Fibroblast of peridontal ligament (primary cell): ENCODE measurements around the gene LRRC1.

Experiments
- DNase-seq: peaks from one replicate; pipeline ENCODE4 v3.0.0-alpha.2; 2010; ENCODE audit errors: extremely low read depth

Gene LRRC1

DNA sequence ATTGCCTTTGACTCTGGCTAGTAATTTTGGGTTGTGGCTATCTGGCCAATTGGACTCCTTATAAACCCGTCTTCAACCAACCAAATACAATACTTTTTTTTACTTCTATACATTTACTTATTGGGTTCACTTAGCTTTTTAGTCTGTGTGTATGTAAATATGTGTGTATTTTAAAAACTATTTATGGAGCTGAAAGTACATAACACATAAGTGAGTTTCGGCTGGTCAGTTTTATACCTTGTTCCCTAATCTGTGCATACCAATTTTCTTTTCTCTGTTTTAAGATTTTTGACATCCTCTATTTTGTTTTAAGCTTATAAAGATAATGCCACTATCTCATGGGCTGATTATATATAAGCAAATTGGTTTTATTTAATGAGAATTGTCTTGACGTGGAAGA is 129.5 kb downstream of the LRRC1 start:
- DNase-seq: no peak

DNA sequence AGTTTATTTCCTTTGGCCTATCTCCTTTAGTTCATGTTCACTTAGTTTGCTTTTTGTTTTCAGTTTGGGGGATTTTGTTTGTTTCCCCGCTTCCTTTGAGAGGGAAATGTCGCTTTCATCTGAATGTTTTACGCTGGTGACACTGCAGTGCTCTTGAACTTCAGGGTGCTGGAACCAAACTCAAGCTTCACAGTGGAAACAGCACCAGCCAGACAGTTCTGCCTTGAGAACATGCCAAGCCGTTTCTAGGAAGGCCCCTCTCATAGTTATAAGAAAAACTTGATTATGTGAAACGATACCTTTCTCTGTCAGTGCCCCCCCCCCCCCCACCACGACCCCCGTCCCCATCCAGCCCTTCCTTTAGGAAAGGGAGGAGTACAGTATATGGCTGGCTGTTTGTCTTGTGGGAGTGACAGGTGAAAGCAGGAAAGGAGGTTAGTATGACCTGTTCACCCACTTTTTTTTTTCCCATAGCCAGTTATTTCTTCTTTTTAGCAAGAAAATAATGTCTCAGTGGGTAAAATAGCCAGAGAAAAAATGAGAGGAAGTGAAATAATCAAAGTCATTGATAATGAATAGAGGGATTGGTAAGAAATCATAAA is 130.1 kb downstream of the LRRC1 start:
- DNase-seq: no peak

DNA sequence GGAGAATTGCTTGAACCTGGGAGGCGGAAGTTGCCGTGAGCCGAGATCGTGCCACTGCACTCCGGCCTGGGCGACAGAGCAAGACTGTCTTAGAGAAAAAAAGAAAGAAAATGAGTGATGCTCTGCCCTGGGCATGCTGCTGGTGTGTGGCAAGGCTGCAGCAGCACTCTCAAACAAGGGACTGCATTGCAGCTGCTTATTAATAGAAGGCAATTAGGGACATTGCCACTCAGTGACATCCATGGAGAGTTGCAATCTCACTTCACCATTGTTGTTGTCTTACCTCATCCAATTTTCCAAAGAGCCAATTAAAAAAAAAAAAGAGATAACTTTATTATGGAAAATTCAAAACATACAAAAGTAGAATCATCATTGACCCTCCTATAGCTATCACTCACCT is 131.1 kb downstream of the LRRC1 start:
- DNase-seq: no peak

DNA sequence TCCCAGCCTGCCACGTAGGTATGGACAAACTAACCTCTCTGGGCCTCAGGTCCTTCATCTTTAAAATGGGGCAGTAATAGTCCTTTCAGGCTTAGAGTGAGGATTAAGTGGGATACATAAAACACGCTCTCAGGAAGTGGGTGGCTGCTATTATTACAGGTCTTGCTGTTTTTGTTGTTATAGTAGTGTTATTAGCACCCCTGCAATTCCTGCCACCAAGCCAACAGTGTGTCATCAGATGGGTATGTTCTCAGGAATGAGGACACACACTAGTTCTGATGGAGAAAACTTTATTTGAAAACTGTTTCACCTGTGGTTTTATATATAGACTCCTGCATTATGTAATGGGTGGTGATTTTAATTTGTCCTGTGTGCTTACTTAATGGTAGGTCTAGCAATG is 131.7 kb downstream of the LRRC1 start:
- DNase-seq: no peak

DNA sequence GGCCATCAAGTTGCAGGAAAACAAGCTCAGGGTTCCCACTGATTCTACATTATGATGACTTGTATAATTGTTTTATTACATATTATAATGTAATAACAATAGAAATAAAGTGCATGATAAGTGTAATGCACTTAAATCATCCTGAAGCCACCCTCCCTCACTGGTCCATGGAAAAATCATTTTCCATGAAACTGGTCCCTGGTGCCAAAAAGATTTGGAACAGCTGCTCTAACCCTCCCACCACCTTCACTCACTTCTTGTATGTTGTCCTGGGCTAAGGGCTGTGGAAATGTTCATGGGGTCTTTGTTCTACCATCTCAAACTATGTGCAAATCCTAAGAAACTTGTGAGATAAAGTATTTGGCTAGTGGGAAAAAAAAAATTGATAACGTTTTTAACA is 133.8 kb downstream of the LRRC1 start:
- DNase-seq: no peak

DNA sequence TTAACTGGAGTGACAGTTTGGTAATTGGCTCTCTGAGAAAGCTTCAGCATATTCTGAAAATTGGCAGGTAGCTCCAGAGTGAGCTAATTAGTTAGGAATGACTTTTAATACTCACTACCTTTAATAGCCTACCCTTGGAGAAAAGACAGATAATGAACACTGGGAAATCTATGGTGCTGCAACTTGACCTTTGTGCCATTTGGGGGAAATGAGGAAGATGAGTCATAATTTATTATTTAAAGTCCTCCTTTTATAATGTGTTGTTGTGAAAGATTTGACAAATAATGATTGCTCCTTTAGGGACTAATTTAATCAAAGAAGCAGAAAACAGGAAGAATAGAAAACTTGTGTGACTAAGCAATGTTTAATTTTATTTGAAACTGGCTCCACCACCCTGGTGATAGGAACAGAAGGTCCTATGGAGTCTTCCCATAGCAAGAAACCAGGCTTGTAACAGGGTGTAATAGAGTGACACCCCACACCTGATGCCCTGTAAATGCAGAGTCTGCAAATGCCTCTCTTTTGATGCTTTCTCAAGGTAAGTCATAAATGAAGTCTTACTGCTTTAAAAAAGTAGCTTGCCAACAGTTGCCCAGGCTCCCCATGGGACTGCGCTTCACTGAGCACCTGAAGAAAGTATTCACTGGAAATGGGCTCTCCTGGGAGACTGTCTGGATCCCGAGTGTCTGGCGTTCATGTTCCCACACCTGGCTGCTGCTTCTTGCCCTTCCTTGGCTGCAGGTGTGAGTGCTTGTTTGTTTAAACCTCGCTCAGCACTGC is 134.4 kb downstream of the LRRC1 start:
- DNase-seq: no peak

DNA sequence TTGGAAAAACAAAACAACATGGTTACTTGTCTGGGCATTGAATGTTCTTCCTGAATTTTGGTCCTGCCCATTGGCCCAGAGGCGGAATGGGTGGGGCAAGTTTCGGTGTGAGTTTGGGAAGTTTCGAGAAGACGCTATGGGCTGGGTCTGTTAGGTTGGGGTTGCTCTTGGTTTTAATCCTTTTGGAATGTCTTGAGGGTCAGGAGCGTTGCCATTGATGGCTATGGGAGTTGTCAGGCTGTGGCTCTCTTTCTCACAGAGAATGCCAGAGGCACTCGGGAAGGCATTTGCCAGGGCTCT is 135.0 kb downstream of the LRRC1 start:
- DNase-seq: no peak

DNA sequence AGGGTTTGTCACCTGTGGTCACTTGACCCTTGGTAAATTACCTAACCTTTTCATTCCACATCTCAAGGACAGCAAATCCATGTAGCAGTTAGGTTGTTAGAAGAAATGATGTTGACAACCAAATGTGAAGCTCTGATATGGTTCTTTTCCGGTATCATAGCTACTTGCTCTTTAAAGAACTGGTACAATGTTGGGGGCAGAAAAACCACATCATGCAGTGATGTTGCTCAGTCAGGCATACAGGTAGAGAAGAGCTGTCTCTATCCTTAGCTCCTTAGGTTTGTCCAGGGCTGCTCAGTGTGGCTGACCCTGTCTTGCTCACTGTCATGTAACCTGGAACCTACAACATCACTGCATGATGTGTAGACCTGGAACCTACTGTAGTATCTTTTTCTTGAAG is 135.5 kb downstream of the LRRC1 start:
- DNase-seq: no peak

DNA sequence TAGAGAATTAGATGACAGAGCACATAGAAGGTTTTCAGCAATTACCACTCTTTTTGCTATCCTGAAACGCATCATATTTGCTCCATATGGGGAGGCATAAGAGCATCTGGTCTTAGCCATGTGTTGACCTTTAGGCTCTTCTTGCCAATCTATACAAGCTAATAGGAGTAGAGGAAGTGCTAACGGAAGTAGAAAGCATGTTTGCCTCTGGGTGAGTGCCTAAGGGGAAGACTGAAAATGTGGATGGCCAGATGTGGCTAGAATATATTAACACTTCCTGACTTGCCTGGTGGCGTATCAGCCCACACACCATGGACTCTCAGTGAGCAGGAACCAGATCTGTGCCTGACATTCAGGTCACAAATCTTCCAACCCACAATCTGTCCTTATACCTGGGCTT is 136.3 kb downstream of the LRRC1 start:
- DNase-seq: no peak

DNA sequence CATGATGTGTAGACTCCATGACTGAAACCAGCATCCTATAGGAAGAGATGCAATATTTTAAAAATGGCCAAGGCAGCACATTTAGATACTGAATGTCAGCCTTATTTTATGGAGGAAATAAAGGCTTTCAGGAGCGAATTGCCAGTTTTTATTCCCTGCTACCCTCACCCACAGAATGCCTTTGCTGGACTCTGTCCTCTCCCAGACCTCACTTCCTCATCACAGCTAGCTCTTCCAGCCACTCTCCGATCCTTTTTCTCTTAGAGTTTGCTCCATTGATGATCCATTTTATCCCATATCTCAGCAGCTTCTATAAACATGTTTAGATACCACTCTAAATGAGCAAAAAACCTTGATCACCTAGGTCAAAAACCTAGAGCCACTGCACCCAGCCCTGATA is 137.7 kb downstream of the LRRC1 start:
- no peak for DNase-seq

DNA sequence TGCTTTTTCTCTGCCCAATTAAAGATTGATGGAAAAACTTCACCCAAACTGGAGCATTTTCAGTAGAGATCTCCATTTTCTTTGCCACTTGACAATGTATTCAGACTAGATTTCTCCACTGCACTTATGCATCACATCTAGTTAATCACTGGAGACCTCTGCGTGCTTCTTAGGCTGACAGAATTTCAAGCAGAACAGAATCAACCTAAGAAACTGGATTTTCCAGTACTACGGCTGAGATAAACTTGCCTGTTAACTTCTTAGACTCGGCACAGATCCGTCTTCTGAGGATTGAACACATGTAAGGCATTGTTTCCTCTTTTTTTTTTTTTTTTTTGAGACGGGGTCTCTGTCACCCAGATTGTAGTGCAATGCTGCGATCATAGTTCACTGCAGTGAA is 139.2 kb downstream of the LRRC1 start:
- DNase-seq: no peak

DNA sequence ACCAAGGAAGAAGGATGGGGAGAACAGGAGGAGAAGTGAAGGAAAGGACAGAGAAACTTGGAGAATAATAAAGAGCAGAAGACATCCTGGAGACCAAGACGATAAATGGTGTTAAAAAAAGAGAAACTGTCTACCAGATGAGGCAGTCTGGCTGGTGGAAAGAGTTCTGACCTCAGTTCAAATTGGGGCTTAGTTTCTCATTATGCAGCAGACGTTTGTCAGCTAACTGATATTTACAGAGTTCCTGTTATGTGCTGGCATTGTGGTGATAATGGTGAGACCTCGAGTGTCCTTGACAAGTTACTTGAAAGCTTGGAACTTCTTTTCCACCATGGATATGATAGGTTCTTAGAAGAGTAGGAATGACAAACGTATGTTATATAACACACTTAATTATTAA is 142.7 kb downstream of the LRRC1 start:
- no peak for DNase-seq

DNA sequence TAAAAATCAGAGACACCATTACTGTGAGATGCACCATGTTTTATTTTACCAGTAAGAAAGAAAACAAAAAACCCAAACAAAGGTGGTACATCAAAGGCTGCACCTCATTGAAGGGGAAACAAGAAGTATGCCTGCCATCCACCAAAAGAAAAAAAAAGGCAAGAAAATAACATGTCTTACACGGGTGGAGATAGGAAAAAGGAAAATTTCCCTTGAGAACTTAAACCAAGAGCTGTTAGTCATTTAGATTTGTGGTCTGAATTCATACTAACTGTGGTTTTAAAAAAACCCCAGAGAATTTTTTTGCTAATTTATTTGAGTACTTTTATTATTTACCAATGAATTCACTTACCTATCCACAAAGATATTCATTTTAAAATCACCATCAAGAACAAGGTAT is 144.0 kb downstream of the LRRC1 start:
- peak; percentile 26 for DNase-seq

DNA sequence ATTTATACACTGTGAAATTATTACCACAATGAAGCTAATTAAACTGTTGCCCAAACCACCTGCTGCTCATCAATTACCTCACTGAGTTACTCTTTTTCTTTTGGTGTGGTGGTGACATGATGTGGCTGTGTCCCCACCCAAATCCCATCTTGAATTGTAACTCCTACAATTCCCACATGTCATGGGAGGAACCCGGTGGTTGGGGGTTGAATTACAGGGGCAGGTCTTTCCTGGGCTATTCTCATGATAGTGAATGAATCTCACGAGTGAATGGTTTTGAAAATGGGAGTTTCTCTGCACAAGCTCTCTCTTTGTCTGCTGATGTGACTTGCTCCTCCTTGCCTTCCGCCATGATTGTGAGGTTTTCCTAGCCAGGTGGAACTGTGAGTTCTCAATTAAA is 145.0 kb downstream of the LRRC1 start:
- no peak for DNase-seq

DNA sequence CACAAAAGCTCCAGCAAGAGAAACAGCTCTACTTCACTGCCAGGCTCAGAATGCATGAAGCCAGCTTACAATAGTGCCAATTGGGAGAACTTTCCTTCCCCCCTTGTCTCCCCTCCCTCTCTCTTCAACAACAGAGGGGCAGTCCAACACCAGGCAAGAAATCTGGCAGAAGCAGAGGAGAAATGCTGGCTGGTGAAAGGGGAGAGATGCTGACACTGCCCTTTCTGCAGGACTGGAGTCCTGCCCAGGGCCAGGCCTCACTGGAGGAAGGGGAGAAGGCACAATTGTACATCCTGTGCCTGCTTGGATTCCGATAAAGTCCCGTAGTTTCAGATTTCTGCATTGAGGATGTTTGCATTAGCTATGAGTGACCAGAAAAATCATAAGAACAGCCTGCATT is 148.6 kb downstream of the LRRC1 start:
- no peak for DNase-seq

DNA sequence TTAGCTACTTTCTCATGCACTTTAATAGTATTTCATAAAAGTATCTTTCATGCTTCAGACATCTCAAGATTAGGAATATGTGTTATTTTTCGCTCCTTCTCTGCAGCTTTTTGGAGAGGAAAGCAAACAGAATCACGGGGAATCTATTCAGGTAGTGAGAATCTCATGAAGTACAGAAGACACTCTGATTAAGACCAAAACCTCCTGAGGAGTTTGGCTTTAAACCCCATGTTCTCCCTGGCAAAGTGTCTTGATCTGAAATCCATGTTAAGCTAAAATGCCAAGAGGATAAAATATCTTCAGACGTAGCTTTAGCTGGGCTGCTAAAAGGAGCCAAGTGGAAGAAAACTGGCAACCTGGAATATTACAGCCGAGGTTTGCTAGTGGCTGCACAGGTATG is 149.3 kb downstream of the LRRC1 start:
- DNase-seq: no peak

DNA sequence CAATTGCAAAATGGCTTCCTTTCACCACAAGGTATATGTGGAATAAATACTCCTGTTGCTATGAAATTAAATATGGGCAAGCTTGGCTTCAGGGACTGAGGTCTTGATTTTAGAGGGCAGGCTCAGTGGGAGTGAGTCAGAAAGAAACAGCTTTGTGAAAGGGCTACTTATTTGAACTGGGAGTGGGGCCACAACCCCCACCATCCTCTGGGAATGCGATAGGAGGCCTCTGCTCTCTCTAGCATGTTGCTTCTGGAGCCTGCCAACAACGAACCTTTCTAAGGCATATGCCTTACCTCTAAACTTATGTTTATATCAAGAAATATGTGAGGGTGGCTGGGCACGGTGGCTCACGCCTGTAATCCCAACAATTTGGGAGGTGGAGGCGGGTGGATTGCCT is 149.7 kb downstream of the LRRC1 start:
- no peak for DNase-seq

DNA sequence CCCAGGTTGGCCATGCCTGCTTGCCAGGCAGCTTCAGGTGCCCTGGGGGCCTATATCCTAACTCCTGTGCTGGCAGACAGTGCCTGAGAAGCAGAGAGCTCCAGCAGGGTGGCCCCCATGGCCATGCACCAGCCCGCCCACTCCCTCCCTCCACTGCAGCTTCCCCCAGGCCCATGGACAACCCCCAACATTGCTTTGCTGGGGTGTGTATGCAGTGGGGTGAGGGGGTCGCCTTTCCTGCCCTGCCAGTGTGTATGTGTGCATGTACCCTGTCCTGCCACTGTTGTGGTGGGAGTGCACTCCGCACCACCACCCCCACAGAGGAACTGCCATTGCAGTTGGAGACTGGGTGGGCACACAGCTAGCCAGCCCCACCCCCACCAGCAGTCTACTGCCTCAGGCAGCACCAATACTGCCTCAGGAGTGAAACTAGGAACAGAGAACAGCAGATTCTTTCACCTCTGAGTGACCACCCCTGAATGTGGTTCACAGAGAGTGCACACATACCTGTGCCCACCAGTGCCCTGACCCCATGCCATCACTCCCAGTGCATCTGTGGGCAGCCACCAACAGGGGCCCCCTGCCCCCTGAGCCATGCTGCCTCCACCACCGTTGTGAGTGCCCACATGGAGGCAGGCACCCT is 151.1 kb downstream of the LRRC1 start:
- no peak for DNase-seq

DNA sequence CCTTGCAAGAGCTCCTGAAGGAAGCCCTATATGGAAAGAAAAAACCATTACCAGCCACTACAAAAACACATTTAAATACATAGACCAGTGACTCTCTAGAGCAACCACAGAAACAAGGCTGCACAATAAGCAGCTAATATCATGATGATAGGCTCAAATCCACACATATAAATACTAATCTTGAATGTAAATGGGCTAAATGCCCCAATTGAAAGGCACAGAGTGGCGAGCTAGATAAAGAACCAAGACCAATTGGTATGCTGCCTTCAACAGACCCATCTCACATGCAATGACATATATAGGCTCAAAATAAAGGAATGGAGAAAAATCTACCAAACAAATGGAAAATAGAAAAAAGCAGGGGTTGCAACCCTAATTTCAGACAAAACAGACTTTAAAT is 153.0 kb downstream of the LRRC1 start:
- no peak for DNase-seq

DNA sequence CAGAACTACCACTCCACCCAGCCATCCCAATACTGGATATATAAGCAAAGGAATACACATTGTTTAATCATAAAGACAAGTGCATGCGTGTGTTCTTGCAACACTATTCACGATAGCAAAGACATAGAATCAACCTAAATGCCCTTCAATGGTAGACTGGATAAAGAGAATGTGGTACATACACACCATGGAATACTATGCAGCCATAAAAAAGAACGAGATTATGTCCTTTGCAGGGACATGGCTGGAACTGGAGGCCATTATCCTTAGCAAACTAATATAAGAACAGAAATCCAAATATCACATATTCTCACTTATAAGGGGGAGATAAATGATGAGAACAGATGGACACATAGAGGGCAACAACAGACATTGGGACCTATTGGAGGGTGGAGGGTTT is 156.6 kb downstream of the LRRC1 start:
- DNase-seq: no peak

DNA sequence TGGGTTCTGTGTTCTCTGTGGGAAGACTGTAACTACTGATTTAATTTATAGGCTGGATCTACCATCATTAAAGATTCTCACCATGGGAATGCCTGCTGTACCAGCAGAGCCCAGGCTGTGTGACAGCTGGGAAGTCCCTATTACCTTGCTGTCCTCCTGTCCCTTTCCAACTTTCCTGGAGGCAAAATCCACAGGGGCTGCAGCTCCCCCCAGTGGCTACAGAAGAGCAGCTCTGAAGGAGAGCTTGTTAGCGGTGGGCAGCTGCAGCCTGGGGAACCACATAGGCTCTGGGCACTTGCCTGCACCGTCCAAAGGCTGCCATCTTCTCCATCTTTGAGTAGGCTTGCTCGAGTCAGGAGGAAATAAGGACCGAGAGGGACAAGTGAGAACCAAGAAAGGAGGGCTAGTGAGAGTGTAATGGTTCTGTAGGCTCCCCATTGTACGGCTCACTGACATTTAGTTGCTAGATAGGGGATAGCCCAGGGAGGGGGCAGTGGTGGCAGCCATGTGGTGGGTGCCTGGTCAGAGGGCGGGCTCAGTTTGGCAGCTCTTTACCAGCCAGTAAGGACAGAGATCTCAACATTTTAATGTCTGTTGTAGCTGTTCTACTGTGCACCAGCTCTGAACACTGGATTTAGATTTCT is 161.4 kb downstream of the LRRC1 start:
- DNase-seq: peak; percentile 61

DNA sequence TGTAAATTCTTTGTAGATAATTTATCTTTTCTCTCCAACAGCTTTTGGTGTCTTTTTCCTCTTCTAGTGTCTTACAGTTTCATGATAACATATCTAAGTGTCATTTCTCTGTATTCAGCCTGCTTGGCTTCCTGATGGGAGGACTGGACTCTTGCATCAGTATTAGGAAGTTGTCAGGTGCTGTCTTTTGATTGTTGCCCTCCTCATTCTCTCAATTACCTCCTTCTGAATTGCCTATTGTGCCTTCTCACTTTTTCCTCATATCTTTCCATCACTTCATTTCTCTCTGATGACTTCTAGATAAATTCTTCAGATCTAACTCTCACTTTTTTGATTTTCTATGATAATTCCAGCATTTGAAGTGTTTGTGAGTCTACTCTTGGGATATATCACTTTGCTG is 162.0 kb downstream of the LRRC1 start:
- DNase-seq: no peak

DNA sequence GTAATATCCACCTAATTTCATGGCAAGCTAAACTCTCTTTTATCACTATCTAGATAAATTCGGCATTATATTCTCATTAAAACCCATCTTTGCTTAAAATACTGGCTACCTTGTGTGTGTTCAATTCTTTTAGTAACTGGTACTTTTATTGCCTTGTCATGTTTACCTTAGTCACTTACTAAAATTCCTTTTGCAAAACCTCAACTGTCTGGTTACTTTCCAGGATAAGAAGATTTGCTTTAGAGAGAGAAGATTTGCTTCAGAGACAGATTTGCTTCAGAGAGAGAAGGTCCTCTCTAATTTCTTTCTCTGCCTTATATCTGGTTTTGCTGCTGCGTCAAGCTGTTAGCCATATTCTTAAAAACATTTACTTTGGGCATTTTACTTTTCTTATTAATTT is 164.9 kb downstream of the LRRC1 start:
- no peak for DNase-seq
